ENCODE measurements around the gene CDK16. TPM values are rescaled to one million over a fixed set of nuclear protein-coding genes. Genes with fewer than 3 reads are reported as not detected.

Gene CDK16
- total and polyA plus RNA-seq, 2 of the 13 experiments (the other 11 are each of a cell fraction or from before 2014, with no cell fraction given), result 64.5 to 225 TPM

DNA sequence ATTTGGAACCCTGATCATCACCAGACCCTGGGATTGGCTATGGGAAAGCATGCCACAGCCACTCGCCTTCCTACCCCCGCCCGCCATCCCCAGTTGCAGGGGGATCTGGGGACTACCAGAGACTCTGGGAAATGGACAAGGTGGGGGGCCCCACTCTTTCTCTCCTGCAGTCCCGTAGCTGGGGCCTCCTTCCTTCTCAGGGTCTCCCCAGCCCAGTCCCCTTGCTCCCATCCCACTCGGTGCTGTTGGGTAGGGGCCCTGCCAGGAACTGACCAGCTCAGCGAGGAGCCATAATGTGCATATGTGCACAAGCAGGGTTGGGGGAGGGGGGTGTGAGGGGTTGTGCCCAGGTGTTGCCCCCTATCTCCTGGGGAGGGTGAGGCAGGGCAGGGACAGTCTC lies 10.9 kb downstream of the CDK16 start (continued):
- TF ChIP-seq ZBTB4 (CRISPR knock-in tag; IDR thresholded peaks at IDR 0.05; ENCODE audit: borderline replicate concordance) (no peak), ZNF101 (CRISPR knock-in tag; IDR thresholded peaks at IDR 0.05; ENCODE audit: borderline replicate concordance, low read depth) (no peak), IRF2 (CRISPR knock-in tag; IDR thresholded peaks at IDR 0.05) (no peak)

DNA sequence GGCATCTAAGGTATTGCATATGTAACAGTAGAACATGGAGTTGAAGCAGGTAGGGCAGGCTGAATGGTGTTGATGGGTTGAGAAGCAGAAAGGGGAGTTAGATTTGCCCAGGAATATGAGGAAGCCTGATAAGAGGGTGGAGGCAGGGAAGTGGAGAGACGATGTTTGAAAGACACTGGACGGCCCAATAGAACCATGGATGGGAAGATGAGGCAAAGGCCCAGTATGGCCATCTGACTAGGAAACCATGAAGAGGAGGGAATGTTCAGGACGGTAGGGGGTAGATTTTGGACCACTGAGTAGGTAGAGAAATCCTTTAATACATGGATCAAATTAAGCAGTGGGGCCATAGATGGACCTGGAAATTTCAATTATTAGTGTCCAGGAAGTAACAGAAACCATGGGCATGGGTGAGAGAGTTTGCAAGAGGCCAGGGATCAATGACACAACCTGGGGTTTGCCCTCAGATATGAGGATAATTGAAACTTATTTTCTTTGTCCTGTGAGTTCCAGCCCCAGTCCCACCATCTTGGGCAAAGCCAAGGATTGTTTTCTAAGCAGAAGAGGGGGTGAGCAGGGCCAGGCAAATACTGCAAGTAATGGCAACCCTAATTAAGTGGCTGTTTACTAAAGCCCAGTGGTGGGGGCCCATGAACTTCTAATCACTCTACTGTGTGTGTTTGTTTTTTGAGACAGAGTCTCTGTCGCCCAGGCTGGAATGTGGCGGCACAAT lies 11.8 kb downstream of the CDK16 start:
- Histone ChIP-seq H3K4me1 (ENCODE audit: insufficient read depth, low read length) (peaks cover 17% of the 10 kb centered on the region), H3K36me3 (replicated peaks in 1 of 2; ENCODE audit: control insufficient read depth in 1 of 2, insufficient read depth in 2 of 2, low read length in 2 of 2) (peaks cover 3 to 17% of the 10 kb centered on the region in 2 experiments; a peak in 4 of 5 replicates), H4K20me1 (ENCODE audit: insufficient read depth, low read length) (no peaks in the 10 kb centered on the region), H3K9ac (ENCODE audit: insufficient read depth, low read depth, low read length) (no peak overlapping the region), H3K4me2 (ENCODE audit: low read depth, low read length) (no peak overlapping the region), H3K27ac (ENCODE audit: extremely low read length, insufficient read depth, low read length) (no peak overlapping the region), H2AFZ (ENCODE audit: low read length) (no peak overlapping the region), H3K27me3 (ENCODE audit: control insufficient read depth in 1 of 2, insufficient read depth in 2 of 2, low read length in 2 of 2) (no peaks in the 10 kb centered on the region; a peak in 1 of 5 replicates), H3K4me3 (replicated peaks in 1 of 3; ENCODE audit: insufficient read depth in 1 of 3, low read depth in 2 of 3, low read length in 3 of 3) (no peak overlapping the region), H3K9me3 (ENCODE audit: low read length) (no peaks in the 10 kb centered on the region), H3K79me2 (ENCODE audit: insufficient read depth, low read length) (peaks cover 17% of the 10 kb centered on the region)
- intact Hi-C loops (cut with micrococcal nuclease; ENCODE audit: unreplicated experiment) (loop anchor here (10.0 kb wide), 1 partner anchor 84 kb away; no protein-coding TSS in a partner anchor), in situ Hi-C loops (cut with HindIII; ENCODE audit: extremely low pct_ligation_motif_present, low pct_unique_long_range_greater_than_20kb) (no loop called here)
- CTCF ChIA-PET (ENCODE audit: low intra/inter-chr PET ratio, low total read pairs), result no interaction called here
- POLR2A ChIA-PET, result interaction anchor here (3.5 kb wide), 1 partner anchor 11 kb away, joined by 69 read pairs; the partner anchor contains the start of gene CDK16
- FAIRE-seq, result no peak
- BruUV-seq (replicated peaks), result no TSS peak
- DNase-seq (ENCODE audit: low spot score), result no peak
- 93% methylated on average over 5 of the region's 5 CpGs for WGBS (ENCODE audit: low lambda C conversion rate)
- no peak for ATAC-seq
- no peak for TF ChIP-seq RNF2 (conservative IDR thresholded peaks at IDR 0.05; ENCODE audit: low read depth)
- TF ChIP-seq ERF (CRISPR knock-in tag; IDR thresholded peaks at IDR 0.05), result no peak
- TF ChIP-seq TRIM22 (IDR thresholded peaks at IDR 0.05), result no peak
- TF ChIP-seq NAIF1 (CRISPR knock-in tag; IDR thresholded peaks at IDR 0.05; ENCODE audit: borderline replicate concordance), result no peak
- TF ChIP-seq, protein P1, sequence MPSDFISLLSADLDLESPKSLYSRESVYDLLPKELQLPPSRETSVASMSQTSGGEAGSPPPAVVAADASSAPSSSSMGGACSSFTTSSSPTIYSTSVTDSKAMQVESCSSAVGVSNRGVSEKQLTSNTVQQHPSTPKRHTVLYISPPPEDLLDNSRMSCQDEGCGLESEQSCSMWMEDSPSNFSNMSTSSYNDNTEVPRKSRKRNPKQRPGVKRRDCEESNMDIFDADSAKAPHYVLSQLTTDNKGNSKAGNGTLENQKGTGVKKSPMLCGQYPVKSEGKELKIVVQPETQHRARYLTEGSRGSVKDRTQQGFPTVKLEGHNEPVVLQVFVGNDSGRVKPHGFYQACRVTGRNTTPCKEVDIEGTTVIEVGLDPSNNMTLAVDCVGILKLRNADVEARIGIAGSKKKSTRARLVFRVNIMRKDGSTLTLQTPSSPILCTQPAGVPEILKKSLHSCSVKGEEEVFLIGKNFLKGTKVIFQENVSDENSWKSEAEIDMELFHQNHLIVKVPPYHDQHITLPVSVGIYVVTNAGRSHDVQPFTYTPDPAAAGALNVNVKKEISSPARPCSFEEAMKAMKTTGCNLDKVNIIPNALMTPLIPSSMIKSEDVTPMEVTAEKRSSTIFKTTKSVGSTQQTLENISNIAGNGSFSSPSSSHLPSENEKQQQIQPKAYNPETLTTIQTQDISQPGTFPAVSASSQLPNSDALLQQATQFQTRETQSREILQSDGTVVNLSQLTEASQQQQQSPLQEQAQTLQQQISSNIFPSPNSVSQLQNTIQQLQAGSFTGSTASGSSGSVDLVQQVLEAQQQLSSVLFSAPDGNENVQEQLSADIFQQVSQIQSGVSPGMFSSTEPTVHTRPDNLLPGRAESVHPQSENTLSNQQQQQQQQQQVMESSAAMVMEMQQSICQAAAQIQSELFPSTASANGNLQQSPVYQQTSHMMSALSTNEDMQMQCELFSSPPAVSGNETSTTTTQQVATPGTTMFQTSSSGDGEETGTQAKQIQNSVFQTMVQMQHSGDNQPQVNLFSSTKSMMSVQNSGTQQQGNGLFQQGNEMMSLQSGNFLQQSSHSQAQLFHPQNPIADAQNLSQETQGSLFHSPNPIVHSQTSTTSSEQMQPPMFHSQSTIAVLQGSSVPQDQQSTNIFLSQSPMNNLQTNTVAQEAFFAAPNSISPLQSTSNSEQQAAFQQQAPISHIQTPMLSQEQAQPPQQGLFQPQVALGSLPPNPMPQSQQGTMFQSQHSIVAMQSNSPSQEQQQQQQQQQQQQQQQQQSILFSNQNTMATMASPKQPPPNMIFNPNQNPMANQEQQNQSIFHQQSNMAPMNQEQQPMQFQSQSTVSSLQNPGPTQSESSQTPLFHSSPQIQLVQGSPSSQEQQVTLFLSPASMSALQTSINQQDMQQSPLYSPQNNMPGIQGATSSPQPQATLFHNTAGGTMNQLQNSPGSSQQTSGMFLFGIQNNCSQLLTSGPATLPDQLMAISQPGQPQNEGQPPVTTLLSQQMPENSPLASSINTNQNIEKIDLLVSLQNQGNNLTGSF (CRISPR knock-in tag; IDR thresholded peaks at IDR 0.05), result no peak
- TF ChIP-seq HNRNPLL (IDR thresholded peaks at IDR 0.05; ENCODE audit: low read depth, low read length, poor library complexity, severe bottlenecking), result no peak
- no peak for TF ChIP-seq TEF (CRISPR knock-in tag; IDR thresholded peaks at IDR 0.05)

Data from HepG2 (cell line).